ENCODE data around the gene PFKFB3.

PFKFB3 gene

GRCh38 chr10:6202684-6203330, at the start of gene PFKFB3 (continued):
- peak; percentile 97 for TF ChIP-seq ZBTB26 (tag by site-specific recombination; optimal IDR thresholded peaks at IDR 0.05)
- TF ChIP-seq ZNF514 (tag by site-specific recombination; IDR thresholded peaks at IDR 0.05) = no peak
- no peak for TF ChIP-seq PRDM6 (tag by site-specific recombination; IDR thresholded peaks at IDR 0.05)
- TF ChIP-seq ZBTB10 (tag by site-specific recombination; IDR thresholded peaks at IDR 0.05) = peak; percentile 48; the same call in 1 of the 2 replicates
- TF ChIP-seq BCL11B (tag by site-specific recombination; IDR thresholded peaks at IDR 0.05; ENCODE audit: low read depth) = no peak
- no peak for TF ChIP-seq ZNF704 (tag by site-specific recombination; IDR thresholded peaks at IDR 0.05)
- TF ChIP-seq ELK4 (IDR thresholded peaks at IDR 0.05; ENCODE audit: borderline replicate concordance, low read depth, low read length) = no peak
- TF ChIP-seq ZNF366 (tag by site-specific recombination; conservative IDR thresholded peaks at IDR 0.05) = 0 out of 2 replicates have a peak, but pooled peaks have one; percentile 30
- no peak for TF ChIP-seq ZFP41 (tag by site-specific recombination; IDR thresholded peaks at IDR 0.05; ENCODE audit: borderline replicate concordance)
- TF ChIP-seq ZNF174 (tag by site-specific recombination; IDR thresholded peaks at IDR 0.05) = no peak
- TF ChIP-seq ZNF701 (tag by site-specific recombination; IDR thresholded peaks at IDR 0.05) = no peak
- no peak for TF ChIP-seq ZNF138 (tag by site-specific recombination; IDR thresholded peaks at IDR 0.05; ENCODE audit: borderline replicate concordance)
- TF ChIP-seq ZNF157 (tag by site-specific recombination; IDR thresholded peaks at IDR 0.05) = no peak
- TF ChIP-seq ZFP37 (tag by site-specific recombination; IDR thresholded peaks at IDR 0.05) = peak; percentile 82
- TF ChIP-seq ZNF639 (tag by site-specific recombination; IDR thresholded peaks at IDR 0.05) = no peak; the same call in 1 of the 2 replicates
- TF ChIP-seq ZNF311 (tag by site-specific recombination; IDR thresholded peaks at IDR 0.05; ENCODE audit: borderline replicate concordance) = no peak
- TF ChIP-seq ZSCAN23 (tag by site-specific recombination; IDR thresholded peaks at IDR 0.05) = 0 out of 2 replicates have a peak, but pooled peaks have one; percentile 68
- peak; percentile 18; the same call in 1 of the 2 replicates for TF ChIP-seq ZNF513 (tag by site-specific recombination; IDR thresholded peaks at IDR 0.05)
- TF ChIP-seq ZNF211 (tag by site-specific recombination; IDR thresholded peaks at IDR 0.05; ENCODE audit: low read depth) = no peak
- TF ChIP-seq MZF1 (tag by site-specific recombination; IDR thresholded peaks at IDR 0.05; ENCODE audit: borderline replicate concordance) = no peak
- TF ChIP-seq ZNF792 (tag by site-specific recombination; IDR thresholded peaks at IDR 0.05) = no peak
- TF ChIP-seq SETDB1 (IDR thresholded peaks at IDR 0.05; ENCODE audit: insufficient read length, low read length) = no peak
- no peak for TF ChIP-seq ZNF626 (tag by site-specific recombination; IDR thresholded peaks at IDR 0.05)
- no peak for TF ChIP-seq ZNF558 (tag by site-specific recombination; IDR thresholded peaks at IDR 0.05)
- TF ChIP-seq ZNF121 (tag by site-specific recombination; IDR thresholded peaks at IDR 0.05) = no peak
- no peak for TF ChIP-seq ZNF426 (tag by site-specific recombination; IDR thresholded peaks at IDR 0.05)
- TF ChIP-seq ZNF544 (tag by site-specific recombination; IDR thresholded peaks at IDR 0.05) = no peak
- TF ChIP-seq ZNF521 (tag by site-specific recombination; IDR thresholded peaks at IDR 0.05) = no peak
- 0 out of 2 replicates have a peak, but pooled peaks have one; percentile 63 for TF ChIP-seq ZSCAN16 (tag by site-specific recombination; IDR thresholded peaks at IDR 0.05)
